Measurements from ENCODE around the gene DHDDS.

Gene DHDDS

GRCh38 chr1:26417111-26417759, 14.9 kb upstream of the DHDDS start:
- peak; percentile 45 for DNase-seq (ENCODE audit: insufficient read length, low spot score)
- peak; percentile 38 for FAIRE-seq

GRCh38 chr1:26418865-26419349, 13.2 kb upstream of the DHDDS start:
- peak; percentile 32 for DNase-seq (ENCODE audit: insufficient read length, low spot score)
- no peak for FAIRE-seq

- DNase-seq (ENCODE audit: insufficient read length, low spot score) = no peak
- no peak for FAIRE-seq
Measured at GRCh38 chr1:26419494-26419893, 12.6 kb upstream of the DHDDS start.

GRCh38 chr1:26429721-26430120, 2.4 kb upstream of the DHDDS start:
- no peak for DNase-seq (ENCODE audit: insufficient read length, low spot score)
- FAIRE-seq = no peak

GRCh38 chr1:26432793-26433192, 672 bp downstream of the DHDDS start:
- DNase-seq (ENCODE audit: insufficient read length, low spot score) (no peak), FAIRE-seq (no peak)

GRCh38 chr1:26434161-26434752, 2.1 kb downstream of the DHDDS start:
- DNase-seq (ENCODE audit: insufficient read length, low spot score) (no peak), FAIRE-seq (no peak)

GRCh38 chr1:26438041-26438440, 5.9 kb downstream of the DHDDS start:
- FAIRE-seq (no peak), DNase-seq (ENCODE audit: insufficient read length, low spot score) (no peak)

- FAIRE-seq = no peak
- no peak for DNase-seq (ENCODE audit: insufficient read length, low spot score)
Measured at GRCh38 chr1:26440259-26440658, 8.1 kb downstream of the DHDDS start.

- no peak for FAIRE-seq
- DNase-seq (ENCODE audit: insufficient read length, low spot score) = no peak
Measured at GRCh38 chr1:26449868-26450267, 17.7 kb downstream of the DHDDS start.

GRCh38 chr1:26450908-26451307, 18.8 kb downstream of the DHDDS start:
- DNase-seq (ENCODE audit: insufficient read length, low spot score) = no peak
- FAIRE-seq = no peak

GRCh38 chr1:26452459-26453183, 20.5 kb downstream of the DHDDS start:
- FAIRE-seq (no peak), DNase-seq (ENCODE audit: insufficient read length, low spot score) (no peak)

GRCh38 chr1:26459148-26459547, 27.0 kb downstream of the DHDDS start:
- DNase-seq (ENCODE audit: insufficient read length, low spot score) (no peak), FAIRE-seq (no peak)

GRCh38 chr1:26459573-26460031, 27.5 kb downstream of the DHDDS start:
- no peak for FAIRE-seq

GRCh38 chr1:26468911-26469310, 36.8 kb downstream of the DHDDS start:
- DNase-seq (ENCODE audit: insufficient read length, low spot score) (no peak), FAIRE-seq (no peak)

More at GRCh38 chr1:26459573-26460031, 27.5 kb downstream of the DHDDS start:
- no peak for DNase-seq (ENCODE audit: insufficient read length, low spot score)

- DNase-seq (ENCODE audit: insufficient read length, low spot score) (no peak), FAIRE-seq (no peak)
Measured at GRCh38 chr1:26469558-26469957, 37.4 kb downstream of the DHDDS start.

- DNase-seq (ENCODE audit: insufficient read length, low spot score) = no peak
Measured at GRCh38 chr1:26470878-26471497, 38.9 kb downstream of the DHDDS start.

GRCh38 chr1:26471498-26472319, 39.6 kb downstream of the DHDDS start:
- FAIRE-seq (no peak), DNase-seq (ENCODE audit: insufficient read length, low spot score) (peak; percentile 45)

More at GRCh38 chr1:26470878-26471497, 38.9 kb downstream of the DHDDS start:
- no peak for FAIRE-seq

- FAIRE-seq = no peak
- DNase-seq (ENCODE audit: insufficient read length, low spot score) = peak; percentile 80
Measured at GRCh38 chr1:26472320-26472900, 40.3 kb downstream of the DHDDS start, which contains the start of gene HMGN2. HMGN2 (plus strand) TSS chr1:26472440; CDS start chr1:26472613, 173 bp downstream.

- FAIRE-seq = peak; percentile 92
Measured at GRCh38 chr1:26472901-26473845, 41.1 kb downstream of the DHDDS start.

More at GRCh38 chr1:26472901-26473845, 41.1 kb downstream of the DHDDS start:
- DNase-seq (ENCODE audit: insufficient read length, low spot score) = peak; percentile 80
